ENCODE results near the gene SRR.

Gene SRR

DNA sequence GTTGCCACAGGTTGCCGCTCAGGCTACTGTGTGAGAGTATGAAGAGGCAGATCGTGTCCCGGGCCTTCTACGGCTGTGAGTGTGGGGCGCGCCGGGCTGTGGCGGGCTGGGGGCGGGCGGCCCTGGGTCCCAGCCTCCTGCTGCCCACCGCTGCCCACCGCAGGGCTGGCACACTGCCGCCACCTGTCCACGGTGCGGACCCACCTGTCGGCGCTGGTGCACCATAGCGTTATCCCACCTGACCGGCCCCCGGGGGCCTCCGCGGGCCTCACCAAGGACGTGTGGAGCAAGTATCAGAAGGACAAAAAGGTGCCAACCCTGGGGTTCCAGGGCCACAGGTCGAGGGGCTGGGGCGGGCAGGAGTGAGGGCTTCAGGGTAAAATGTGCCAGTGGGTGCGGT lies 68.4 kb downstream of the SRR start:
- no peak for DNase-seq (ENCODE audit: low read depth)

DNA sequence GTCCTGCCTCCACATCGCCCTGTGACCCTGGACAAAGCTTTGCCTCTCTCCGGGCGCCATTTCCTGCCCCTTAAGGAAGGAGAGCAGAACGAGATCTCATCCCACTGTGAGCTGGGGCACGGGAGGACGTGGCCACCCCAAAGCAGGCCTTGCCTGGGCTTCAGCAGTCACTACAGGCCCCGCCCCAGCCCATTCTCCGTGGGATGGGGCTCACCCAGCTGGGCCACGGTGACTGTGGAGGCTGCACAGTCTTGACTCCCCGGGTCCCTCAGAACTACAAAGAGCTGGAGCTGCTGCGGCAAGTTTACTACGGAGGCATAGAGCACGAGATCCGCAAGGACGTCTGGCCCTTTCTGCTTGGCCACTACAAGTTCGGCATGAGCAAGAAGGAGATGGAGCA lies 68.9 kb downstream of the SRR start:
- DNase-seq (ENCODE audit: low read depth): no peak

DNA sequence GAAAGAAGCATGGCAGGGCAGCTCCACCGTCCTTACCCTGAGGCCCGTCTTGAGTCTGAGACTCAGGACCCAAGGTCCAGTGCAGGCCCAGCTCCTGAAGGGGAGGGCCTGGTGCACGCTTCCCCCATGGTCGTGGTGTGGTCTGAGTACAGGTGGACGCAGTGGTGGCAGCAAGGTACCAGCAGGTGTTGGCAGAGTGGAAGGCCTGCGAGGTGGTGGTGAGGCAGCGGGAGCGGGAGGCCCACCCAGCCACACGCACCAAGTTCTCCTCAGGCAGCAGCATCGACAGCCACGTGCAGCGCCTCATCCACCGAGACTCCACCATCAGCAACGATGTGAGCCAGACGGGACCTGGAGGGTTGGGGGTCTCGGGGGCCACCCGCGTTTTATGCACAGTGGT lies 69.4 kb downstream of the SRR start:
- DNase-seq (ENCODE audit: low read depth): no peak
